ENCODE data around the gene CDC42SE2. TPM values are rescaled to one million over a fixed set of nuclear protein-coding genes. Genes with fewer than 3 reads are reported as not detected.

Gene CDC42SE2
- total RNA-seq, 1 experiment from 2014 or later, result 32.8 TPM

DNA sequence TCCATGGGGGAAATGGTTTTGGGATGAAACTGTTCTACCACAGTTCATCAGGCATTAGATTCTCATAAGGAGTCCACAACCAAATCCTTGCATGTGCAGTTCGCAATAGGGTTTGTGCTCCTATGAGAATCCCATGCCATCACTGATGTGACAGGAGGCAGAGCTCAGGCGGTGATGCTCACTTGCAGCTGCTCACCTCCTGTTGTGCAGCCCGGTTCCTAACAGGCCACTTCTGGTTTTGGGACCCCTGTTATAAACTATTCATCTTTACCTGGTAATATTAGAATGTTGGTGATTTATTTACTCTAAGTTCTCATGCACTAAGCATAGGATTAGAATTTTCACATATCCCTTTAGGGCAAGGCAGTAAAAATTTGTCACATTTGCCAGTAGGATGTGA lies 122.3 kb downstream of the CDC42SE2 start:
- Histone ChIP-seq H4K20me1 (ENCODE audit: insufficient read depth) (no peaks in the 10 kb centered on the region), H3K27me3 (ENCODE audit: insufficient read depth, low read depth) (no peaks in the 10 kb centered on the region), H3K4me2 (no peak overlapping the region), H3K27ac (no peak overlapping the region), H3K9me3 (ENCODE audit: insufficient read depth, low read depth) (no peaks in the 10 kb centered on the region), H3K4me1 (replicated peaks; ENCODE audit: insufficient read depth) (peaks cover 8% of the 10 kb centered on the region; the same call in 1 of the 2 replicates), H3K36me3 (ENCODE audit: low read depth) (0 out of 2 replicates have a peak, but pooled peaks cover 9% of the 10 kb centered on the region), H2AFZ (no peak overlapping the region), H3K79me2 (ENCODE audit: low read depth) (0 out of 2 replicates have a peak, but pooled peaks cover 2% of the 10 kb centered on the region), H3F3A (ENCODE audit: insufficient read depth, low read depth) (peaks cover 25% of the 10 kb centered on the region; the same call in 1 of the 2 replicates), H3K9me2 (ENCODE audit: insufficient read depth) (no peaks in the 10 kb centered on the region), H3K4me3 (no peak overlapping the region)
- intact Hi-C loops (cut with micrococcal nuclease; ENCODE audit: unreplicated experiment), result no loop called here
- CTCF ChIA-PET, result no interaction called here
- BruUV-seq (replicated peaks), result no TSS peak
- DNase-seq, result no peak
- TF ChIP-seq EZH2 (IDR thresholded peaks at IDR 0.05; ENCODE audit: low read depth), result no peak
- TF ChIP-seq, protein P1, sequence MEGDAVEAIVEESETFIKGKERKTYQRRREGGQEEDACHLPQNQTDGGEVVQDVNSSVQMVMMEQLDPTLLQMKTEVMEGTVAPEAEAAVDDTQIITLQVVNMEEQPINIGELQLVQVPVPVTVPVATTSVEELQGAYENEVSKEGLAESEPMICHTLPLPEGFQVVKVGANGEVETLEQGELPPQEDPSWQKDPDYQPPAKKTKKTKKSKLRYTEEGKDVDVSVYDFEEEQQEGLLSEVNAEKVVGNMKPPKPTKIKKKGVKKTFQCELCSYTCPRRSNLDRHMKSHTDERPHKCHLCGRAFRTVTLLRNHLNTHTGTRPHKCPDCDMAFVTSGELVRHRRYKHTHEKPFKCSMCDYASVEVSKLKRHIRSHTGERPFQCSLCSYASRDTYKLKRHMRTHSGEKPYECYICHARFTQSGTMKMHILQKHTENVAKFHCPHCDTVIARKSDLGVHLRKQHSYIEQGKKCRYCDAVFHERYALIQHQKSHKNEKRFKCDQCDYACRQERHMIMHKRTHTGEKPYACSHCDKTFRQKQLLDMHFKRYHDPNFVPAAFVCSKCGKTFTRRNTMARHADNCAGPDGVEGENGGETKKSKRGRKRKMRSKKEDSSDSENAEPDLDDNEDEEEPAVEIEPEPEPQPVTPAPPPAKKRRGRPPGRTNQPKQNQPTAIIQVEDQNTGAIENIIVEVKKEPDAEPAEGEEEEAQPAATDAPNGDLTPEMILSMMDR (conservative IDR thresholded peaks at IDR 0.05), result no peak
- POLR2A ChIA-PET (ENCODE audit: unreplicated experiment), result no interaction called here

DNA sequence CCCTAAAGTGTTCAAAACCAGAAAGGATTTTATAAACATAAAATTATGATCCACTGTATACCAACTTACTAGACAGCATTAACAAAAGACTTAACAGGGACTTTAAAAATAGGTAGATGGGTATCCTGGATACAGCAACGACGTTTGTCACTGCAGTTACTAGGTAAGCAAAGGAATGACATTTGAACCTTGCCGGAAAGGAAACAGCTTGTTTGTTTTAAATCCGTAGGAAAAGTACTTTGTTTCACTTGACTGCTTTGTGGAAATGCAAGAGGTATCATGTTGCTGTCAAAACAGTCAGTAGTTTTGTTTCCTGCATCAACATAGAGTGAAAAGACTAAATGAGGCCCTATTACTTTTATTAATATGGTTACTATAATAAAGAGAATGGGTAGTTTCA lies 122.9 kb downstream of the CDC42SE2 start:
- Histone ChIP-seq H4K20me1 (ENCODE audit: insufficient read depth) (no peaks in the 10 kb centered on the region), H3K36me3 (ENCODE audit: low read depth) (0 out of 2 replicates have a peak, but pooled peaks cover 9% of the 10 kb centered on the region), H3K27ac (no peak overlapping the region), H3K4me2 (no peak overlapping the region), H3K27me3 (ENCODE audit: insufficient read depth, low read depth) (no peaks in the 10 kb centered on the region), H3K79me2 (ENCODE audit: low read depth) (0 out of 2 replicates have a peak, but pooled peaks cover 2% of the 10 kb centered on the region), H3K9me3 (ENCODE audit: insufficient read depth, low read depth) (no peaks in the 10 kb centered on the region), H2AFZ (no peak overlapping the region), H3F3A (ENCODE audit: insufficient read depth, low read depth) (peaks cover 25% of the 10 kb centered on the region; the same call in 1 of the 2 replicates), H3K4me3 (no peak overlapping the region), H3K9me2 (ENCODE audit: insufficient read depth) (no peaks in the 10 kb centered on the region), H3K4me1 (replicated peaks; ENCODE audit: insufficient read depth) (peaks cover 8% of the 10 kb centered on the region; the same call in 1 of the 2 replicates)
- TF ChIP-seq EZH2 (IDR thresholded peaks at IDR 0.05; ENCODE audit: low read depth), result no peak
- TF ChIP-seq, protein P1 (conservative IDR thresholded peaks at IDR 0.05), result no peak
- BruUV-seq (replicated peaks), result no TSS peak
- peak in 1 of 2 experiments; percentile 60 for DNase-seq
- ChIA-PET CTCF (no interaction called here), POLR2A (ENCODE audit: unreplicated experiment) (no interaction called here)
- intact Hi-C loops (cut with micrococcal nuclease; ENCODE audit: unreplicated experiment), result no loop called here

DNA sequence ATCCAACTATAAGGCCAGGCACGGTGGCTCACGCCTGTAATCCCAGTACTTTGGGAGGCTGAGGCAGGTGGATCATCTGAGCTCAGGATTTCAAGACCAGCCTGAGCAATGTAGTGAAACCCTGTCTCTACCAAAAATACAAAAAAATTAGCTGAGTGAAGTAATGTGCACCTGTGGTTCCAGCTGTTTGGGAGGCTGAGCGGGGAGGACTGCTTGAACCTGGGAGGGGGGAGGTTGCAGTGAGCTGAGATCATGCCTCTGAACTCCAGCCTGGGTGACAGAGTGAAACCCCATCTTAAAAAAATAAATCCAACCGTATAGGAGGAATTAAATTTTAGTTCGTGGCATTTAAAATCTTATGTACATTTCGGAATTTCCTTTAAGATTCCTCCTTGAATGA lies 123.4 kb downstream of the CDC42SE2 start:
- CTCF ChIA-PET, result no interaction called here

More for the DNA sequence above, 123.4 kb downstream of the CDC42SE2 start:
- Histone ChIP-seq H3K9me2 (ENCODE audit: insufficient read depth) (no peaks in the 10 kb centered on the region), H4K20me1 (ENCODE audit: insufficient read depth) (no peaks in the 10 kb centered on the region), H2AFZ (no peak overlapping the region), H3K27ac (no peak overlapping the region), H3K4me1 (replicated peaks; ENCODE audit: insufficient read depth) (peaks cover 8% of the 10 kb centered on the region; the same call in 1 of the 2 replicates), H3K4me3 (no peak overlapping the region), H3K27me3 (ENCODE audit: insufficient read depth, low read depth) (no peaks in the 10 kb centered on the region), H3K9me3 (ENCODE audit: insufficient read depth, low read depth) (no peaks in the 10 kb centered on the region), H3K79me2 (ENCODE audit: low read depth) (0 out of 2 replicates have a peak, but pooled peaks cover 2% of the 10 kb centered on the region), H3F3A (ENCODE audit: insufficient read depth, low read depth) (peaks cover 24% of the 10 kb centered on the region; the same call in 1 of the 2 replicates), H3K36me3 (ENCODE audit: low read depth) (0 out of 2 replicates have a peak, but pooled peaks cover 9% of the 10 kb centered on the region), H3K4me2 (no peak overlapping the region)
- BruUV-seq (replicated peaks), result no TSS peak
- intact Hi-C loops (cut with micrococcal nuclease; ENCODE audit: unreplicated experiment), result no loop called here
- DNase-seq, result no peak
- TF ChIP-seq, protein P1 (conservative IDR thresholded peaks at IDR 0.05), result no peak
- no peak for TF ChIP-seq EZH2 (IDR thresholded peaks at IDR 0.05; ENCODE audit: low read depth)
- POLR2A ChIA-PET (ENCODE audit: unreplicated experiment), result no interaction called here

Data from PC-9 (cell line).